GM23338 (cell line): Measurements from ENCODE around the gene SCAPER. TPM values are rescaled to one million over a fixed set of nuclear protein-coding genes. Genes with fewer than 3 reads are reported as not detected.

Experiments used
- ATAC-seq: fragments of 200-7000 bp; cut with Tn5 transposase; 3 replicates; pipeline ENCODE4 v1.9.1; 2020
- DNase-seq: peaks from one replicate; pipeline ENCODE4 v3.0.0-alpha.2; 2015; ENCODE audit warnings: low spot score
- H2AFZ ChIP-seq: fragments of 200-600 bp; sonication (generic); 2 replicates; pipeline ENCODE4 v1.8.0; 2016; ENCODE audit warnings: antibody characterized with exemption, mild to moderate bottlenecking, moderate library complexity
- H3F3A ChIP-seq: fragments of 200-600 bp; sonication (generic); replicated peaks from 2 replicates; pipeline ENCODE4 v1.8.0; 2017; ENCODE audit warnings: antibody characterized with exemption, mixed run types, low read depth
- H3K27ac ChIP-seq: fragments of 200-600 bp; sonication (generic); 2 replicates; pipeline ENCODE4 v1.6.1; 2016; ENCODE audit warnings: low read depth
- H3K27me3 ChIP-seq: fragments of 200-600 bp; sonication (generic); 2 replicates; pipeline ENCODE4 v1.8.0; 2016; ENCODE audit warnings: mild to moderate bottlenecking, mixed run types, moderate library complexity; ENCODE audit not compliant: insufficient read depth
- H3K36me3 ChIP-seq: fragments of 200-600 bp; sonication (generic); 2 replicates; pipeline ENCODE4 v1.8.0; 2016; ENCODE audit warnings: mild to moderate bottlenecking; ENCODE audit not compliant: insufficient read depth
- H3K4me1 ChIP-seq: fragments of 200-600 bp; sonication (generic); 2 replicates; pipeline ENCODE4 v1.8.0; 2016; ENCODE audit warnings: mild to moderate bottlenecking, moderate library complexity; ENCODE audit not compliant: insufficient read depth
- H3K4me2 ChIP-seq: fragments of 200-600 bp; sonication (generic); 2 replicates; pipeline ENCODE4 v1.7.1; 2017; ENCODE audit warnings: mixed run types
- H3K4me3 ChIP-seq: fragments of 200-600 bp; sonication (generic); 2 replicates; pipeline ENCODE4 v1.6.1; 2016; ENCODE audit warnings: mixed run types
- H3K79me2 ChIP-seq: fragments of 200-600 bp; sonication (generic); replicated peaks from 2 replicates; pipeline ENCODE4 v1.8.0; 2017; ENCODE audit warnings: mild to moderate bottlenecking; ENCODE audit not compliant: insufficient read depth
- H3K9me2 ChIP-seq: fragments of 200-600 bp; sonication (generic); 2 replicates; pipeline ENCODE4 v1.8.0; 2017; ENCODE audit not compliant: insufficient read depth
- H4K20me1 ChIP-seq: fragments of 200-600 bp; sonication (generic); replicated peaks from 2 replicates; pipeline ENCODE4 v1.8.0; 2017; ENCODE audit warnings: mild to moderate bottlenecking; ENCODE audit not compliant: insufficient read depth
- H3K27ac Mint-ChIP-seq: 2 replicates; pipeline ENCODE4 v1.8.0; 2020; ENCODE audit warnings: inconsistent platforms, mild to moderate bottlenecking, moderate library complexity, mixed read lengths
- H3K27me3 Mint-ChIP-seq: 3 replicates; pipeline ENCODE4 v1.8.0; 2022; ENCODE audit warnings: low read depth, mild to moderate bottlenecking, moderate library complexity, mixed read lengths, inconsistent platforms; ENCODE audit not compliant: insufficient read depth, poor library complexity
- H3K36me3 Mint-ChIP-seq: 3 replicates; pipeline ENCODE4 v1.8.0; 2021; ENCODE audit warnings: low read depth, mild to moderate bottlenecking, inconsistent platforms, moderate library complexity, mixed read lengths
- H3K4me1 Mint-ChIP-seq: 3 replicates; pipeline ENCODE4 v1.8.0; 2020; ENCODE audit warnings: mild to moderate bottlenecking, inconsistent platforms, mixed read lengths
- H3K4me3 Mint-ChIP-seq: 3 replicates; pipeline ENCODE4 v1.8.0; 2021; ENCODE audit warnings: moderate library complexity, mild to moderate bottlenecking, inconsistent platforms, mixed read lengths
- H3K9me3 Mint-ChIP-seq: 3 replicates; pipeline ENCODE4 v1.8.0; 2020; ENCODE audit warnings: moderate library complexity, mild to moderate bottlenecking, inconsistent platforms, mixed read lengths
- CREB1 ChIP-seq: fragments of 250-450 bp; sonication (Bioruptor Pico); IDR thresholded peaks from 2 replicates; pipeline ENCODE4 v1.5.0; 2020; ENCODE audit warnings: low read depth, mild to moderate bottlenecking, moderate library complexity
- ETS1 ChIP-seq: IDR thresholded peaks from 2 replicates; pipeline ENCODE4 v1.6.1; 2016; ENCODE audit warnings: antibody characterized with exemption
- EZH2 ChIP-seq: fragments of 200-600 bp; sonication (generic); IDR thresholded peaks from one replicate; pipeline ENCODE4 v1.8.0; 2017; ENCODE audit warnings: antibody characterized with exemption, mild to moderate bottlenecking, low read depth; ENCODE audit not compliant: unreplicated experiment
- EZH2phosphoT487 ChIP-seq: fragments of 200-600 bp; sonication (generic); IDR thresholded peaks from one replicate; pipeline ENCODE4 v1.8.1; 2018; ENCODE audit warnings: antibody characterized with exemption; ENCODE audit not compliant: unreplicated experiment
- JUNB ChIP-seq: IDR thresholded peaks from one replicate; pipeline ENCODE4 v1.6.1; 2016; ENCODE audit warnings: antibody characterized with exemption; ENCODE audit not compliant: unreplicated experiment
- NANOG ChIP-seq: IDR thresholded peaks from 2 replicates; pipeline ENCODE4 v1.6.1; 2016; ENCODE audit warnings: antibody characterized with exemption, borderline replicate concordance
- STAT1 ChIP-seq: IDR thresholded peaks from one replicate; pipeline ENCODE4 v1.6.1; 2016; ENCODE audit warnings: antibody characterized with exemption; ENCODE audit not compliant: unreplicated experiment
- ZNF331 ChIP-seq: fragments of 250-450 bp; sonication (Bioruptor Pico); IDR thresholded peaks from 2 replicates; pipeline ENCODE4 v1.5.0; 2020; ENCODE audit warnings: low read depth, mild to moderate bottlenecking, moderate library complexity
- ZNF462 ChIP-seq: fragments of 250-450 bp; sonication (Bioruptor Pico); IDR thresholded peaks from 2 replicates; pipeline ENCODE4 v1.5.0; 2020; ENCODE audit warnings: mild to moderate bottlenecking, moderate library complexity
- polyA plus RNA-seq: library from polyadenylated mRNA; unstranded; fragments of >200 nt; fragmentation: Nextera tagmentation; extraction: Ambion mirVana; gene quantifications from 2 replicates; pipeline ENCODE4 v1.2.1, GENCODE V29; 2016
- total RNA-seq: library from RNA; depleted of rRNA; stranded (reverse); fragments of >200 nt; shearing (Covaris generic); gene quantifications from 2 replicates; pipeline ENCODE4 v1.2.3, GENCODE V29; 2014

SCAPER gene
- total and polyA plus RNA-seq, 2 experiments from 2014 or later = 9.1 to 17.6 TPM

GRCh38 chr15:76953913-76954312 lies 48.8 kb upstream of the SCAPER start:
- Mint-ChIP-seq H3K4me3 (no peak overlapping the region), H3K27ac (no peak overlapping the region), H3K27me3 (peaks cover 2% of the 10 kb centered on the region), H3K36me3 (peaks cover 18% of the 10 kb centered on the region), H3K9me3 (no peaks in the 10 kb centered on the region), H3K4me1 (no peaks in the 10 kb centered on the region)
- ATAC-seq = no peak
- H2AFZ ChIP-seq = no peak overlapping the region
- no peaks in the 10 kb centered on the region for H3K27me3 ChIP-seq
- no peak overlapping the region; the same call in 1 of the 2 replicates for H3K4me2 ChIP-seq
- no peaks in the 10 kb centered on the region for H3F3A ChIP-seq
- no peaks in the 10 kb centered on the region for H3K9me2 ChIP-seq
- no peaks in the 10 kb centered on the region for H3K79me2 ChIP-seq
- H4K20me1 ChIP-seq = 0 out of 2 replicates have a peak, but pooled peaks cover 7% of the 10 kb centered on the region
- H3K4me3 ChIP-seq = no peak overlapping the region
- peaks cover 9% of the 10 kb centered on the region for H3K4me1 ChIP-seq
- peaks cover 11% of the 10 kb centered on the region; the same call in 1 of the 2 replicates for H3K36me3 ChIP-seq
- DNase-seq = no peak
- H3K27ac ChIP-seq = no peak overlapping the region
- TF ChIP-seq STAT1 = no peak
- no peak for TF ChIP-seq ZNF462 (CRISPR knock-in tag)
- TF ChIP-seq ZNF331 (CRISPR knock-in tag) = no peak
- no peak for TF ChIP-seq EZH2phosphoT487
- TF ChIP-seq JUNB = no peak
- TF ChIP-seq EZH2 = no peak
- no peak for TF ChIP-seq CREB1
- TF ChIP-seq ETS1 = no peak
- TF ChIP-seq NANOG = no peak
